OCI-LY1 (cell line): Measurements from ENCODE around the gene IPO13.
A peak's percentile ranks its signal among the peaks of the same experiment; 100 is the strongest.

Experiments used
- H2AFZ ChIP-seq: fragments of 200-600 bp; sonication (generic), shearing (Covaris generic); 2 replicates; pipeline ENCODE4 v1.6.0; 2014; ENCODE audit warnings: antibody characterized with exemption, mild to moderate bottlenecking, low read length
- H3F3A ChIP-seq: fragments of 200-600 bp; sonication (generic), shearing (Covaris generic); 2 replicates; pipeline ENCODE4 v1.6.0; 2014; ENCODE audit warnings: mild to moderate bottlenecking, antibody characterized with exemption, low read length, moderate library complexity; ENCODE audit not compliant: insufficient read depth
- H3K27ac ChIP-seq: fragments of 200-600 bp; sonication (generic); 2 replicates; pipeline ENCODE4 v1.5.1; 2014; ENCODE audit warnings: low read length, mixed run types, mild to moderate bottlenecking, low read depth; ENCODE audit not compliant: poor library complexity, severe bottlenecking
- H3K27me3 ChIP-seq: fragments of 200-600 bp; sonication (generic); 2 replicates; pipeline ENCODE4 v1.6.0; 2014; ENCODE audit warnings: antibody characterized with exemption, mild to moderate bottlenecking, low read length, moderate library complexity; ENCODE audit not compliant: insufficient read depth
- H3K36me3 ChIP-seq: fragments of 200-600 bp; sonication (generic); 2 replicates; pipeline ENCODE4 v1.6.1; 2014; ENCODE audit warnings: mild to moderate bottlenecking, antibody characterized with exemption, low read length, moderate library complexity, mixed read lengths; ENCODE audit not compliant: insufficient read depth
- H3K4me1 ChIP-seq: fragments of 200-600 bp; sonication (generic); 2 replicates; pipeline ENCODE4 v1.5.1; 2014; ENCODE audit warnings: mild to moderate bottlenecking, low read length, moderate library complexity; ENCODE audit not compliant: insufficient read depth, severe bottlenecking
- H3K4me2 ChIP-seq: fragments of 200-600 bp; sonication (generic), shearing (Covaris generic); 2 replicates; pipeline ENCODE4 v1.6.1; 2014; ENCODE audit warnings: low read length
- H3K4me3 ChIP-seq: fragments of 200-600 bp; sonication (generic); 2 replicates; pipeline ENCODE4 v1.5.1; 2014; ENCODE audit warnings: low read length, low read depth, mild to moderate bottlenecking, mixed read lengths; ENCODE audit not compliant: poor library complexity, severe bottlenecking
- H3K79me2 ChIP-seq: fragments of 200-600 bp; shearing (Covaris generic); 2 replicates; pipeline ENCODE4 v1.6.1; 2016; ENCODE audit warnings: mixed run types, low read length, mixed read lengths; ENCODE audit not compliant: insufficient read depth
- H3K9ac ChIP-seq: fragments of 200-600 bp; sonication (generic), shearing (Covaris generic); 2 replicates; pipeline ENCODE4 v1.6.1; 2014; ENCODE audit warnings: mild to moderate bottlenecking, low read length, mixed read lengths
- H3K9me2 ChIP-seq: fragments of 200-600 bp; sonication (generic), shearing (Covaris generic); 2 replicates; pipeline ENCODE4 v1.6.1; 2014; ENCODE audit warnings: low read depth, mild to moderate bottlenecking, low read length, mixed read lengths
- H3K9me3 ChIP-seq: fragments of 200-600 bp; shearing (Covaris generic); 2 replicates; pipeline ENCODE4 v1.6.1; 2014; ENCODE audit warnings: low read length, mixed read lengths
- H4K20me1 ChIP-seq: fragments of 200-600 bp; sonication (generic), shearing (Covaris generic); 2 replicates; pipeline ENCODE4 v1.6.0; 2016; ENCODE audit warnings: mild to moderate bottlenecking, low read length; ENCODE audit not compliant: insufficient read depth
- EZH2 ChIP-seq: fragments of 200-600 bp; sonication (generic), shearing (Covaris generic); IDR thresholded peaks from 2 replicates; pipeline ENCODE4 v1.8.0; 2017; ENCODE audit warnings: borderline replicate concordance, mixed run types, mild to moderate bottlenecking, antibody characterized with exemption, low read length, moderate library complexity, mixed read lengths
- TF ChIP-seq, protein P1 (sequence below): fragments of 200-600 bp; sonication (generic), shearing (Covaris generic); IDR thresholded peaks from 2 replicates; pipeline ENCODE4 v1.5.1; 2017; ENCODE audit warnings: mild to moderate bottlenecking, antibody characterized with exemption, low read length, moderate library complexity, mixed read lengths

Gene IPO13

DNA sequence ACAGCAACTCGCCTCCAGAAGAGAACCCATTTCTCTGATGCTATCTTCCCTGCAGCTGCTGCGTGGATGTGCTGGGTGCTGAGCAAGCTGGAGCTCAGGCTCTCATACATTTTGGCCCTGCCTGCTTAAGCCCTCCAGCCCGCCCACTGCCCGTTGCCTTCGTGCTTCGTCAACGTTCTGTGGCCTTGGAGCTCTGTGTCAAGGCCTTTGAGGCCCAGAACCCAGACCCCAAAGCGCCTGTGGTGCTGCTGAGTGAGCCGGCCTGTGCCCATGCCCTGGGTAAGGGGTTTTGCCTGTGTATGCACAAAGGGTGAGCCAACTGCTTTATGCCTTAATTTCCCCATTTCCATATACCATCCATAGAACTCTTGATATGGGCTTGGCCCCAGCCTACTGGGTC is 24.2 kb downstream of the IPO13 start:
- TF ChIP-seq, protein P1, sequence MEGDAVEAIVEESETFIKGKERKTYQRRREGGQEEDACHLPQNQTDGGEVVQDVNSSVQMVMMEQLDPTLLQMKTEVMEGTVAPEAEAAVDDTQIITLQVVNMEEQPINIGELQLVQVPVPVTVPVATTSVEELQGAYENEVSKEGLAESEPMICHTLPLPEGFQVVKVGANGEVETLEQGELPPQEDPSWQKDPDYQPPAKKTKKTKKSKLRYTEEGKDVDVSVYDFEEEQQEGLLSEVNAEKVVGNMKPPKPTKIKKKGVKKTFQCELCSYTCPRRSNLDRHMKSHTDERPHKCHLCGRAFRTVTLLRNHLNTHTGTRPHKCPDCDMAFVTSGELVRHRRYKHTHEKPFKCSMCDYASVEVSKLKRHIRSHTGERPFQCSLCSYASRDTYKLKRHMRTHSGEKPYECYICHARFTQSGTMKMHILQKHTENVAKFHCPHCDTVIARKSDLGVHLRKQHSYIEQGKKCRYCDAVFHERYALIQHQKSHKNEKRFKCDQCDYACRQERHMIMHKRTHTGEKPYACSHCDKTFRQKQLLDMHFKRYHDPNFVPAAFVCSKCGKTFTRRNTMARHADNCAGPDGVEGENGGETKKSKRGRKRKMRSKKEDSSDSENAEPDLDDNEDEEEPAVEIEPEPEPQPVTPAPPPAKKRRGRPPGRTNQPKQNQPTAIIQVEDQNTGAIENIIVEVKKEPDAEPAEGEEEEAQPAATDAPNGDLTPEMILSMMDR, result no peak
- no peak for TF ChIP-seq EZH2
- Histone ChIP-seq H4K20me1 (no peaks in the 10 kb centered on the region), H3K9ac (peak overlapping the region; percentile 69; the same call in 1 of the 2 replicates), H3K4me1 (peaks cover 25% of the 10 kb centered on the region), H3K4me3 (peak overlapping the region; percentile 89), H3K79me2 (no peaks in the 10 kb centered on the region), H3K4me2 (peak overlapping the region; percentile 77), H2AFZ (no peak overlapping the region), H3K27ac (no peak overlapping the region), H3K9me2 (no peaks in the 10 kb centered on the region), H3K36me3 (peaks cover 27% of the 10 kb centered on the region), H3F3A (no peaks in the 10 kb centered on the region), H3K27me3 (no peaks in the 10 kb centered on the region), H3K9me3 (no peaks in the 10 kb centered on the region)

DNA sequence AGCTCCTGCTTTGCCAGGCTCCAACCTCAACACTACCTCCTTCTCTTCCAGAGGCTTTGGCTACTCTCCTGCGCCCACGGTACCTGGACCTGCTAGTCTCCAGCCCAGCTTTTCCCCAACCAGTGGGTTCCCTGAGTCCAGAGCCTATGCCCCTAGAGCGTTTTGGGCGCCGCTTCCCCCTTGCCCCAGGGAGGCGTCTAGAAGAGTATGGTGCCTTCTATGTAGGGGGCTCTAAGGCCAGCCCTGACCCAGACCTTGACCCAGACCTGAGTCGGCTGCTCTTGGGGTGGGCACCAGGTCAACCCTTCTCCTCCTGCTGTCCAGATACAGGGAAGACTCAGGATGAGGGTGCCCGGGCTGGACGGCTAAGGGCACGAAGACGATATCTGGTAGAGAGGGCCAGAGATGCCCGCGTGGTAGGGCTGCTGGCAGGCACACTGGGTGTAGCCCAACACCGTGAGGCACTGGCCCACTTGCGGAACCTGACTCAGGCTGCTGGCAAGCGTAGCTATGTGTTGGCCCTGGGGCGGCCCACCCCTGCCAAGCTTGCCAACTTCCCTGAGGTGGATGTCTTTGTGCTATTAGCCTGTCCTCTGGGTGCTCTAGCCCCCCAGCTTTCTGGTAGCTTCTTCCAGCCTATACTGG is 24.7 kb downstream of the IPO13 start:
- H2AFZ ChIP-seq, result no peak overlapping the region
- H3K4me1 ChIP-seq, result peaks cover 31% of the 10 kb centered on the region
- H3K4me3 ChIP-seq, result no peak overlapping the region
- H3K27ac ChIP-seq, result no peak overlapping the region
- H4K20me1 ChIP-seq, result no peaks in the 10 kb centered on the region
- H3K9me3 ChIP-seq, result no peaks in the 10 kb centered on the region
- H3K9ac ChIP-seq, result no peak overlapping the region
- H3K4me2 ChIP-seq, result no peak overlapping the region; the same call in 1 of the 2 replicates
- H3K9me2 ChIP-seq, result no peaks in the 10 kb centered on the region
- TF ChIP-seq EZH2, result no peak
- TF ChIP-seq, protein P1, result no peak
- no peaks in the 10 kb centered on the region for H3F3A ChIP-seq
- peaks cover 32% of the 10 kb centered on the region for H3K36me3 ChIP-seq
- H3K27me3 ChIP-seq, result no peaks in the 10 kb centered on the region
- H3K79me2 ChIP-seq, result no peaks in the 10 kb centered on the region

DNA sequence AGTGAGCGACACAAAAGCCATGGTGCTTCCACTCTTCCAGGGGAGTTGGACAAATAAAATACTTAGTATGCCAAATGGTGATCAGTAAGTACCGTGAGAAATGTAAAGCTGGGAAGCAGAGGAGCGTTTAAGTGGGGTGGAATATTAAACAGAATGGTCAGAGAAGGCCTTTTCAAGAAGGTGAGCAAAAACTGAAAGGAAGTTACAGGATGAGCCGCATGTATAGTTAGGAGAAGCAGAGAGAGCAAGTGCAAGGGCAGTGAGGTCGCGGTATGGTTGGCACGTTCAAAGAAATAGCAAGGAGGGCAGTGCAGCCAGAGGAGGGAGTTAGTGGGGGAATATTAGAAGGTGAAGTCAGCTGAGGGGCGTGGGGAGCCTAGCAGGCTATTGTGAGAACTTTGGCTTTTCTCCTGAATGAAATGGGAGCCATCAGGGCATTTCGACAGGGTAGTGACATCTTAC is 27.3 kb downstream of the IPO13 start:
- Histone ChIP-seq H4K20me1 (no peaks in the 10 kb centered on the region), H3K4me2 (peak overlapping the region; percentile 91), H3K79me2 (no peaks in the 10 kb centered on the region), H3K4me3 (peak overlapping the region; percentile 95), H3K36me3 (peaks cover 51% of the 10 kb centered on the region), H3K27me3 (no peaks in the 10 kb centered on the region), H3K27ac (peak overlapping the region; percentile 60), H3K9me2 (no peaks in the 10 kb centered on the region), H2AFZ (no peak overlapping the region), H3F3A (peaks cover 4% of the 10 kb centered on the region; the same call in 1 of the 2 replicates), H3K9me3 (no peaks in the 10 kb centered on the region), H3K4me1 (peaks cover 47% of the 10 kb centered on the region), H3K9ac (peak overlapping the region; percentile 95)
- TF ChIP-seq, protein P1, result no peak
- no peak for TF ChIP-seq EZH2
